Caco-2 (cell line): ENCODE data around the gene SIK3. TPM values are rescaled to one million over a fixed set of nuclear protein-coding genes. Genes with fewer than 3 reads are reported as not detected.

ENCODE experiments used
- BruUV-seq: library from RNA; stranded (reverse); fragments of 400-500 nt; replicated peaks from 2 replicates; lab custom pipeline; 2021; lab: Mats Ljungman, UMichigan
- CTCF ChIA-PET: fragments of 300-600 bp; sonication (Branson Sonifier 250); formaldehyde crosslinking; loops from one replicate; lab custom pipeline; 2022; ENCODE audit warnings: antibody characterized with exemption; lab: Charles Lee
- POLR2A ChIA-PET: fragments of 300-600 bp; sonication (Branson Sonifier 250); formaldehyde crosslinking; loops from one replicate; lab custom pipeline; 2022; ENCODE audit warnings: antibody characterized with exemption; lab: Charles Lee
- DNase-seq, 2 experiments: peaks; one replicate each; pipeline versions ENCODE4 v3.0.0 to v3.0.0-alpha.2; 2020 to 2022
- H3K27me3 ChIP-seq: replicated peaks from 2 replicates; pipeline ENCODE4 v1.6.0; 2011; ENCODE audit warnings: low read length; ENCODE audit not compliant: control insufficient read depth, insufficient read depth
- H3K36me3 ChIP-seq: 2 replicates; pipeline ENCODE4 v1.5.1; 2011; ENCODE audit warnings: low read length; ENCODE audit not compliant: control insufficient read depth, insufficient read depth
- H3K4me1 ChIP-seq: fragments of 250-450 bp; sonication (Bioruptor Pico); 2 replicates; pipeline ENCODE4 v1.5.1; 2020; ENCODE audit warnings: mild to moderate bottlenecking
- H3K4me3 ChIP-seq: 2 replicates; pipeline ENCODE4 v1.5.1; 2011; ENCODE audit warnings: low read depth, mild to moderate bottlenecking, control low read depth, low read length
- H3K9me3 ChIP-seq: fragments of 250-450 bp; sonication (Bioruptor Pico); 2 replicates; pipeline ENCODE4 v1.5.1; 2020; ENCODE audit warnings: mild to moderate bottlenecking, moderate library complexity
- H3K27ac Mint-ChIP-seq: one replicate; pipeline ENCODE4 v1.8.0; 2022; ENCODE audit warnings: mixed read lengths; ENCODE audit not compliant: unreplicated experiment
- H3K27me3 Mint-ChIP-seq: one replicate; pipeline ENCODE4 v1.8.0; 2022; ENCODE audit warnings: mixed read lengths; ENCODE audit not compliant: insufficient read depth, unreplicated experiment
- H3K36me3 Mint-ChIP-seq: one replicate; pipeline ENCODE4 v1.8.0; 2022; ENCODE audit warnings: mild to moderate bottlenecking, mixed read lengths; ENCODE audit not compliant: insufficient read depth, unreplicated experiment
- H3K4me1 Mint-ChIP-seq: one replicate; pipeline ENCODE4 v1.8.0; 2022; ENCODE audit warnings: low read depth, mixed read lengths; ENCODE audit not compliant: unreplicated experiment
- H3K4me3 Mint-ChIP-seq: one replicate; pipeline ENCODE4 v1.8.0; 2022; ENCODE audit warnings: mild to moderate bottlenecking, moderate library complexity, mixed read lengths; ENCODE audit not compliant: unreplicated experiment
- H3K9me3 Mint-ChIP-seq: one replicate; pipeline ENCODE4 v1.8.0; 2022; ENCODE audit warnings: mixed read lengths; ENCODE audit not compliant: unreplicated experiment
- CTCF ChIP-seq, 2 experiments: fragments of 200-600 bp in 1 of 2; IDR thresholded peaks; 1 replicate in 1 of 2; 2 replicates in 1 of 2; pipeline versions ENCODE4 v1.5.1 to v1.8.0; 2011 to 2022; ENCODE audit warnings: antibody characterized with exemption in 1 of 2, control low read depth in 1 of 2, inconsistent platforms in 1 of 2, low read depth in 1 of 2, low read length in 1 of 2, mild to moderate bottlenecking in 1 of 2, moderate library complexity in 1 of 2; ENCODE audit not compliant: insufficient read depth in 1 of 2, severe bottlenecking in 1 of 2, unreplicated experiment in 1 of 2
- intact Hi-C: fragments of 100-400 bp; cut with micrococcal nuclease; formaldehyde crosslinking; loops from one replicate; pipeline ENCODE4 v1.10.0; 2022; ENCODE audit not compliant: unreplicated experiment
- total RNA-seq: library from RNA; stranded (reverse); gene quantifications from 2 replicates; pipeline ENCODE4 v1.2.3, GENCODE V29; 2022

The SIK3 gene
- total RNA-seq, 1 experiment from 2014 or later = 65.7 TPM

- Histone ChIP-seq H3K36me3 (peaks cover 19% of the 10 kb centered on the region), H3K4me3 (no peak overlapping the region), H3K4me1 (peaks cover 10% of the 10 kb centered on the region; the same call in 1 of the 2 replicates), H3K9me3 (no peaks in the 10 kb centered on the region), H3K27me3 (no peaks in the 10 kb centered on the region)
- H3K27ac Mint-ChIP-seq = no peak overlapping the region
- H3K4me3 Mint-ChIP-seq = no peak overlapping the region
- CTCF ChIA-PET = interaction anchor here (0.6 kb wide), 1 partner anchor 71 kb away, joined by 4 read pairs; no protein-coding TSS in a partner anchor
- H3K9me3 Mint-ChIP-seq = no peaks in the 10 kb centered on the region
- intact Hi-C loops = no loop called here
- peaks cover 6% of the 10 kb centered on the region for H3K4me1 Mint-ChIP-seq
- no TSS peak for BruUV-seq
- DNase-seq = no peak
- no peaks in the 10 kb centered on the region for H3K27me3 Mint-ChIP-seq
- peaks cover 69% of the 10 kb centered on the region for H3K36me3 Mint-ChIP-seq
- no peak for TF ChIP-seq CTCF (IDR thresholded peaks at IDR 0.05; ENCODE audit: insufficient read depth in 1 of 2, low read depth in 1 of 2, low read length in 1 of 2, severe bottlenecking in 1 of 2, unreplicated experiment in 1 of 2)
- POLR2A ChIA-PET = no interaction called here
Measured at GRCh38 chr11:116861539-116861938, 236.7 kb downstream of the SIK3 start.

GRCh38 chr11:116860303-116860702, 237.9 kb downstream of the SIK3 start:
- Mint-ChIP-seq H3K4me1 (peaks cover 6% of the 10 kb centered on the region), H3K9me3 (no peaks in the 10 kb centered on the region), H3K27ac (no peak overlapping the region), H3K27me3 (no peaks in the 10 kb centered on the region), H3K4me3 (no peak overlapping the region), H3K36me3 (peaks cover 65% of the 10 kb centered on the region)
- DNase-seq = no peak
- Histone ChIP-seq H3K9me3 (no peaks in the 10 kb centered on the region), H3K36me3 (peaks cover 19% of the 10 kb centered on the region), H3K27me3 (no peaks in the 10 kb centered on the region), H3K4me1 (peaks cover 10% of the 10 kb centered on the region; the same call in 1 of the 2 replicates), H3K4me3 (no peak overlapping the region)
- intact Hi-C loops = no loop called here
- BruUV-seq = no TSS peak
- POLR2A ChIA-PET = no interaction called here
- CTCF ChIA-PET = interaction anchor here (0.8 kb wide), 1 partner anchor 25 kb away, joined by 3 read pairs; no protein-coding TSS in a partner anchor
- TF ChIP-seq CTCF (IDR thresholded peaks at IDR 0.05; ENCODE audit: insufficient read depth in 1 of 2, low read depth in 1 of 2, low read length in 1 of 2, severe bottlenecking in 1 of 2, unreplicated experiment in 1 of 2) = no peak

- no peaks in the 10 kb centered on the region for H3K9me3 Mint-ChIP-seq
- Histone ChIP-seq H3K27me3 (no peaks in the 10 kb centered on the region), H3K4me1 (peaks cover 5% of the 10 kb centered on the region; the same call in 1 of the 2 replicates), H3K36me3 (peaks cover 19% of the 10 kb centered on the region), H3K4me3 (no peak overlapping the region), H3K9me3 (no peaks in the 10 kb centered on the region)
- ChIA-PET CTCF (no interaction called here), POLR2A (no interaction called here)
- H3K36me3 Mint-ChIP-seq = peaks cover 71% of the 10 kb centered on the region
- no TSS peak for BruUV-seq
- no peak overlapping the region for H3K27ac Mint-ChIP-seq
- no peak for TF ChIP-seq CTCF (IDR thresholded peaks at IDR 0.05; ENCODE audit: insufficient read depth in 1 of 2, low read depth in 1 of 2, low read length in 1 of 2, severe bottlenecking in 1 of 2, unreplicated experiment in 1 of 2)
- H3K4me3 Mint-ChIP-seq = no peak overlapping the region
- DNase-seq = no peak
- H3K27me3 Mint-ChIP-seq = no peaks in the 10 kb centered on the region
- peaks cover 6% of the 10 kb centered on the region for H3K4me1 Mint-ChIP-seq
- intact Hi-C loops = no loop called here
Measured at GRCh38 chr11:116859175-116859574, 239.1 kb downstream of the SIK3 start.
